Activated T-cell treated with anti-CD3 and anti-CD28 coated beads, Interleukin-2, amount 50 U/mL, for 72 hours (primary cell): ENCODE measurements around the gene DENR. TPM values are rescaled to one million over a fixed set of nuclear protein-coding genes. Genes with fewer than 3 reads are reported as not detected.

Experiments
- ATAC-seq, 2 donors: fragments of 150-1000 bp; cut with Tn5 transposase; replicated peaks in 1 of 2; 2 replicates each; pipeline ENCODE4 v1.10.0; 2021; ENCODE audit warnings: moderate library complexity in 2 of 2, mild to moderate bottlenecking in 1 of 2
- DNase-seq, 2 donors: peaks; one replicate each; pipeline ENCODE4 v3.0.0; 2021 to 2022; ENCODE audit warnings: mixed read lengths in 1 of 2
- H3K27ac Mint-ChIP-seq: one replicate; pipeline ENCODE4 v1.8.0; 2022; ENCODE audit warnings: mild to moderate bottlenecking, moderate library complexity, mixed read lengths
- H3K27me3 Mint-ChIP-seq: one replicate; pipeline ENCODE4 v1.8.0; 2022; ENCODE audit warnings: low read depth, mixed read lengths
- H3K36me3 Mint-ChIP-seq, 2 donors: one replicate each; pipeline ENCODE4 v1.8.0; 2022; ENCODE audit warnings: mixed read lengths in 2 of 2, mild to moderate bottlenecking in 1 of 2; ENCODE audit not compliant: insufficient read depth in 2 of 2
- H3K4me1 Mint-ChIP-seq: one replicate; pipeline ENCODE4 v1.8.0; 2022; ENCODE audit warnings: low read depth, mixed read lengths
- H3K4me3 Mint-ChIP-seq, 2 donors: one replicate each; pipeline ENCODE4 v1.8.0; 2022; ENCODE audit warnings: mild to moderate bottlenecking in 2 of 2, mixed read lengths in 2 of 2, moderate library complexity in 2 of 2
- H3K9me3 Mint-ChIP-seq, 2 donors: one replicate each; pipeline ENCODE4 v1.8.0; 2022; ENCODE audit warnings: mixed read lengths in 2 of 2
- total RNA-seq, 2 donors: library from RNA; stranded (reverse); gene quantifications; one replicate each; pipeline ENCODE4 v1.2.3, GENCODE V29; 2022

Gene DENR
- total RNA-seq, 2 donors from 2014 or later = 63.6 to 72.2 TPM

DNA sequence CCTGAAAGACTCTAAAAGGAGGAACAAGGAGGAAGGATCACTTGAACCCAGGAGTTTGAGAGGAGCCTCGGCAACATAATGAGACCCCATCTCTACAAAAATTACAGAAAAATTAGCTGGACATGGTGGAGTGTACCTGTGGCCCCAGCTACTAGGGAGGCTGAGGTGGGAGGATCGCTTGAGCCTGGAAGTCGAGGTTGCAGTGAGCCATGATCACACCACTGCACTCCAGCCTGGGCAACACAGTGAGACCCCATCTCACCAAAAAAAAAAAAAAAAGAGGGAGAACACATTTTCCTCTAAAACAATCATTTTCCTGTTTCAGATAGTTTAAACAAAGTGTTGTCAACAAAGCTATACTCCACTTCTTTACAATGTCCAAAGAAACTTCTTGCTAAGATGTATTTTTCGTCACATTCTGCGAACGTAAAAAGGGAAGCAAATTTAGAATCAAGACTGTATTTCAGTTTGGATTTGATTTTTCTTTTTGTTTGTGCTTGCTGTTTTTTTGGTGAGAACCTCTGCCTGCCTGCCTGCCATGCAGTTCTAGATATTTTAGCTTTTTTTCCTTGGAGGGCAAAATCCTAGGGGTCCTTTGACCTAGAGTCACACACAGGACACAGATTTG lies 27.1 kb upstream of the DENR start:
- ATAC-seq = no peak
- Mint-ChIP-seq H3K9me3 (no peaks in the 10 kb centered on the region), H3K27me3 (peaks cover 12% of the 10 kb centered on the region), H3K4me3 (peak overlapping the region; percentile 63 to 77), H3K36me3 (no peaks in the 10 kb centered on the region), H3K27ac (peak overlapping the region; percentile 71), H3K4me1 (peaks cover 65% of the 10 kb centered on the region)
- DNase-seq = no peak

DNA sequence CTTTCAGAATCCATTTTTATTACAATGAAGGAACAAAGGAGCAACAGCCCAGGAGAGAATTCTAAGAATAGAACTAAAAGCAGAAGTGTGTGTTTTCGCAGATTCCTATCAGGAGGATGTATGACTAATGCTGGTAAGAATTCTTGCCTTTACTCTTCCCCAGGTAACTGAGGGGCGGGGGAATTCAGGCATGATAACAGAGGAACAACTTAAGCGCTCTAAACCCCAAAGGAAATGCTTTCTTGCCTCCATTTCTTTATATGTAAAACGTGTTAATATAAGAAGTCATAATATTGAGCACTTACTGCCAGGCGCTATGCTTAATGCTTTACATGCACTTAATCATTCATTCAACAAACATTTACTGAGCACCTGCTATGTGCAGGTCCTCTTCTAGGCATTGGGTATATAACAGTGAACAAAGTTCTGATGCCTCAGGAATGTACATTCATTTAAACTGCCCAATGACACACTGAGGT lies 26.5 kb upstream of the DENR start:
- no peaks in the 10 kb centered on the region for H3K36me3 Mint-ChIP-seq
- H3K4me1 Mint-ChIP-seq = peaks cover 65% of the 10 kb centered on the region
- ATAC-seq = peak; percentile 46 to 47
- peak overlapping the region; percentile 63 to 77 for H3K4me3 Mint-ChIP-seq
- peaks cover 12% of the 10 kb centered on the region for H3K27me3 Mint-ChIP-seq
- H3K27ac Mint-ChIP-seq = peak overlapping the region; percentile 71
- no peaks in the 10 kb centered on the region for H3K9me3 Mint-ChIP-seq
- peak in 1 of 2 donors; percentile 45 for DNase-seq

- H3K27ac Mint-ChIP-seq = no peak overlapping the region
- peak overlapping the region; percentile 74 to 80 for H3K4me3 Mint-ChIP-seq
- peaks cover 4 to 9% of the 10 kb centered on the region in 2 donors for H3K36me3 Mint-ChIP-seq
- peaks cover 0 to 4% of the 10 kb centered on the region in 2 donors for H3K9me3 Mint-ChIP-seq
- ATAC-seq (no peak), DNase-seq (no peak)
- peaks cover 12% of the 10 kb centered on the region for H3K27me3 Mint-ChIP-seq
- H3K4me1 Mint-ChIP-seq = peaks cover 80% of the 10 kb centered on the region
Observed at GRCh38 chr12:122729583-122730214, 22.9 kb upstream of the DENR start.

- Mint-ChIP-seq H3K4me1 (peaks cover 74% of the 10 kb centered on the region), H3K27me3 (peaks cover 12% of the 10 kb centered on the region), H3K9me3 (peaks cover 0 to 4% of the 10 kb centered on the region in 2 donors), H3K4me3 (peak within 1 kb of the TSS; percentile 74 to 80), H3K36me3 (peaks cover 4 to 9% of the 10 kb centered on the region in 2 donors), H3K27ac (peak within 1 kb of the TSS; percentile 55)
- ATAC-seq (peak; percentile 88 to 92), DNase-seq (peak; percentile 68 to 83)
Observed at GRCh38 chr12:122730215-122731014, 22.2 kb upstream of the DENR start, which contains the start of gene HCAR1. TSS of gene HCAR1 (minus strand) at chr12:122730844. CDS start at chr12:122730339, 505 bp downstream.

DNA sequence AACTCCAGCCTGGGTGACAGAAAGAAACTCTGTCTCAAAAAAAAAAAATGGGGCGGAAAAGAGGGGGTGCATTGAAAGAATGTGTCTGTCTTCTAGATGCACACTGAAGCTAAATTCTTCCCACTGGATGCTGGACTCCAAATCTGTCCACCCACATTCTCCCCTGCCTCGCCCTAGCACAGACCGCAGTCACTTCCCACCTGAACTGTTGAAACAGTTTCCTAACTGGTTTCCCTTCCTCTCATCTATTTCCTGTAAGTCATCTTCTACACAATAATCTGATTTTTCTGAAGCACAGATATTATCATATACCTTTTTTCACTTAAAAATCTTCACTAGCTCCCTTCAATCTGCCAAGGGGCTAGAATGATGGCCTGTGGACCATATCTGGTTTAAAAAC lies 20.5 kb upstream of the DENR start:
- peaks cover 12% of the 10 kb centered on the region for H3K27me3 Mint-ChIP-seq
- H3K9me3 Mint-ChIP-seq = peaks cover 0 to 7% of the 10 kb centered on the region in 2 donors
- H3K4me1 Mint-ChIP-seq = peaks cover 61% of the 10 kb centered on the region
- DNase-seq = peak in 1 of 2 donors; percentile 36
- no peak overlapping the region for H3K27ac Mint-ChIP-seq
- peak overlapping the region; percentile 2 to 29 for H3K4me3 Mint-ChIP-seq
- peak; percentile 12 to 24 for ATAC-seq
- peaks cover 9 to 11% of the 10 kb centered on the region in 2 donors for H3K36me3 Mint-ChIP-seq

GRCh38 chr12:122732611-122733010 lies 20.0 kb upstream of the DENR start:
- Mint-ChIP-seq H3K27ac (peak overlapping the region; percentile 75), H3K36me3 (peaks cover 9 to 11% of the 10 kb centered on the region in 2 donors), H3K9me3 (peaks cover 0 to 7% of the 10 kb centered on the region in 2 donors), H3K27me3 (peaks cover 12% of the 10 kb centered on the region), H3K4me1 (peaks cover 61% of the 10 kb centered on the region), H3K4me3 (peak overlapping the region; percentile 29 to 73)
- ATAC-seq = no peak
- DNase-seq = no peak

DNA sequence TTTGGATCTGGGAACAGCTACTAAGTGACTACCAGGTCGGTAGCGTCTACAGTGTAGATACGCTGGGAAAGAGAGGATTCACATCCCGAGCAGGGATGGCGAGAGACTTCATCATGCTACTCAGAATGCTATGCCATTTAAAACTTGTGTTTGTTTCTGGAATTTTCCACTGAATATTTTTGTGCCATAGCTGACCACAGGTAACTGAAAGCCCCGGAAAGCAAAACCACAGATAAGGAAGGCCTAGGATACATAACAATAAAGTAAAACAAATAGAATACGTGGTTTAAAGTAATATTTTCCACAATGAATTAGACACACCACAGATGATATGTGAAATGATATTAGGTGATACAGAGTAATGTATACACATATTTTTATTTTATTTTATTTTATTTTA lies 14.1 kb upstream of the DENR start:
- ATAC-seq (no peak), DNase-seq (no peak)
- H3K9me3 Mint-ChIP-seq = peaks cover 0 to 3% of the 10 kb centered on the region in 2 donors
- no peak overlapping the region for H3K27ac Mint-ChIP-seq
- peaks cover 3 to 5% of the 10 kb centered on the region in 2 donors for H3K36me3 Mint-ChIP-seq
- H3K4me3 Mint-ChIP-seq = no peak overlapping the region
- no peaks in the 10 kb centered on the region for H3K27me3 Mint-ChIP-seq
- peaks cover 13% of the 10 kb centered on the region for H3K4me1 Mint-ChIP-seq

DNA sequence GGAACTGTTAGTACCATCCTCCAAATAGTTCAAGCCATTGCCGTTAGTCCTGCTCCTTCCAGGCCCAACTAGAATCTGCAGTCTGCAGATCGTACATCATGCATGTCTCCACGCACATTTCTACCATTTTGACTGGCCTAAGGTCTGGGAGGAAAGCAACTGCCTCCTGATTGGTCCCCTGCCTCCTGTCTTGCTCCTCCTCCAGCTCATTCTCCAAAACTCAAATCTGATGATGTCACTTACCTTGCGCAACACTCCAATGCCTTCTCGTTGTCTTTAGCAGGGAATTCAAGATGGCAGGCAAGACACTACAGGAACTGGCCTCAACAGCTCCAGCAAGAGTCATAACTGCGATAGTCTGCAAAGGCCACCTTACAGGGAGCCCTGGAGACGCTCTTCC lies 12.3 kb upstream of the DENR start:
- DNase-seq (no peak), ATAC-seq (no peak)
- H3K27ac Mint-ChIP-seq = no peak overlapping the region
- no peaks in the 10 kb centered on the region for H3K27me3 Mint-ChIP-seq
- H3K4me3 Mint-ChIP-seq = no peak overlapping the region
- peaks cover 0 to 3% of the 10 kb centered on the region in 2 donors for H3K9me3 Mint-ChIP-seq
- H3K36me3 Mint-ChIP-seq = peaks cover 2 to 5% of the 10 kb centered on the region in 2 donors
- H3K4me1 Mint-ChIP-seq = peaks cover 5% of the 10 kb centered on the region

- Mint-ChIP-seq H3K4me1 (no peaks in the 10 kb centered on the region), H3K27me3 (no peaks in the 10 kb centered on the region), H3K27ac (no peak overlapping the region), H3K36me3 (no peaks in the 10 kb centered on the region), H3K9me3 (no peaks in the 10 kb centered on the region), H3K4me3 (no peak overlapping the region)
- ATAC-seq (no peak), DNase-seq (no peak)
Observed at GRCh38 chr12:122743895-122744525, 8.6 kb upstream of the DENR start.

DNA sequence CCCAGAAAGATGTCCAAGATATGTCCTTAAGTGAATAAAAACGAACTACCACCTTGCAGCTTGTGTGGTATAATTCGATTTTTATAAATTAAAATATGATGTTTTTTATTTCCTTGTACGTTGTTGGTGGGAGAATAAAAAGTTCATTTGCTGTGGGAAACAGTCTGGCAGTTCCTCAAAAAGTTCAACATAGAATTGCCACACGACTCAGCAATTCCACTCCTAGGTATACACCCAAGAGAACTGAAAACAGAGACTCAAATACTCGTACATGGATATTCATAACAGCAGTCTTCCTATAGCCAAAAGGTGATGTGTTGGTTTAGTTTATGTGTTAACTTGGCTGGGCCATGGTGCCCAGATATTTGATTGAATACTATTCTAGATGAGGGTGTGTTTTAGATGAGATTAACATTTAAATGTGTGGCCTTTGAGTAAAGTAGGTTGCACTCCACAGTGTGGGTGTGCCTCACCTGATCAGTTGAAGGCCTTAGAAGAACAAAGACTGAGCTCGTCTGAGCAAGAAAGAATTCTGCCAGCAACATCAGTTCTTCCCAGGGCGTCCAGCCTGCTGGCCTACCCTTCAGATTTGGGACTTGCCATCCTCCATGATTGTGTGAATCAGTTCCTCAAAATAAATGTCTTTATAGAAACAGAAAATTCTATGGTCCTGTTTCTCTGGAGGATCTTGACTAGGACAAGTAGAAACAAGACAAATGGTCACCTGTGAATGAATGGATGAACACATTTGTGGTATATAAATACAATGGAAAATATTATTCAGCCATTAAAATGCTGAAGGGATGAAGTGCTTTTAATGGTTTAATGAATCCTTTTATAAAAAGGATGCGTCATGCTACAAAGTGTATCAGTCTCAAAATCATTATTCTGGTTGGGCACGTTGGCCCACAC lies 5.1 kb upstream of the DENR start:
- H3K4me3 Mint-ChIP-seq = no peak overlapping the region
- H3K27ac Mint-ChIP-seq = no peak overlapping the region
- peaks cover 16% of the 10 kb centered on the region for H3K4me1 Mint-ChIP-seq
- ATAC-seq (no peak), DNase-seq (no peak)
- H3K36me3 Mint-ChIP-seq = no peaks in the 10 kb centered on the region
- no peaks in the 10 kb centered on the region for H3K27me3 Mint-ChIP-seq
- H3K9me3 Mint-ChIP-seq = no peaks in the 10 kb centered on the region

DNA sequence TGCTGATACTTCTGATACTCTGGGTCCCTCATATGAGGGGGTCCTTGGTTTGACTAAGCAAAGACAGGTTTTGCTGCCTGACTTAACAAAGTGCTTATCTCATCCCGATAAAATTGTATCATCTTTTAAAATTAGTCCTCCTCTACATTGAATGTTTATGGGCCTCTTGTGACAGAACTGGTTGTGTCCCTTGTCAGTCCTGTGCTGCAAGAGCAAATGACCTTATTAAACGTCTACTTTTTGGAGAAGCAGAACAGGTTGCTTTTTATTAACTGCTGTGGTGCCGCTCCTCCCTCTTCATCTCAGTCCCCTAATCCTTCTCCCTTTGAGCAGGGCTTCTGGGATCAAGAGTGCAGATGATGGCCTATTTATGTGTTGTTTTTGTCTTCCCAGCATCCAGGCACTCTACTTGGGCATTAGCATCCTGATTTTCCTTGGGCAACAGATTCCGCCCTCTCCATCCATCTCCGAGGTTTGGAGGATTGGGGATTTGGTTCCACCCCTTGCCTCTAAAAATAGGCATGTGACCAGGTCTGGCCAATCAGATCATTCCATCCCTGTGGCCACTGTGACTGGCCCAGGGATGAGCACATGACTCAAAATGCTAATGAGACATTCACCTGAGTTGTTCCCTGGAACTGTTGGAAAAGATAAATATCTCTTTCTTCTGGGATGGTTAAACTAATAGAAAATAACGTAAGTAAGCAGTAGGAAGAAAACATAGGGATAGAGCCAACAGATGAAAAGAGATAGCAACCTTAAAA lies 2.9 kb upstream of the DENR start:
- no peaks in the 10 kb centered on the region for H3K27me3 Mint-ChIP-seq
- peak overlapping the region in 1 of 2 donors; percentile 12 for H3K4me3 Mint-ChIP-seq
- no peak for DNase-seq
- no peak overlapping the region for H3K27ac Mint-ChIP-seq
- H3K9me3 Mint-ChIP-seq = no peaks in the 10 kb centered on the region
- H3K36me3 Mint-ChIP-seq = peaks cover 7 to 15% of the 10 kb centered on the region in 2 donors
- ATAC-seq = no peak
- H3K4me1 Mint-ChIP-seq = peaks cover 32% of the 10 kb centered on the region
